Head of caudate nucleus (tissue), 42 donors: Measurements from ENCODE around the gene DSCAM.

Source experiments
- DNase-seq, 42 donors: peaks; one replicate each; pipeline versions ENCODE4 v3.0.0 to v3.0.0-alpha.2; 2020 to 2021; ENCODE audit warnings: mixed read lengths in 7 of 42
- intact Hi-C: fragments of 100-400 bp; cut with DNase I; formaldehyde crosslinking; loops from one replicate; pipeline ENCODE4 v1.15.0; 2022

The DSCAM gene

GRCh38 chr21:40021558-40022351, 825.2 kb downstream of the DSCAM start:
- intact Hi-C loops: no loop called here
- no peak for DNase-seq

GRCh38 chr21:40020651-40021050, 826.3 kb downstream of the DSCAM start:
- DNase-seq: peak in 1 of 42 donors; percentile 24
- intact Hi-C loops: no loop called here

GRCh38 chr21:40018871-40019475, 828.0 kb downstream of the DSCAM start:
- intact Hi-C loops: no loop called here
- peak in 1 of 42 donors; percentile 29 for DNase-seq

- intact Hi-C loops: no loop called here
- peak in 1 of 42 donors; percentile 34 for DNase-seq
These were observed 830.3 kb downstream of the DSCAM start for GRCh38 chr21:40016667-40017066.

- no peak for DNase-seq
- intact Hi-C loops: no loop called here
These were observed 830.7 kb downstream of the DSCAM start for GRCh38 chr21:40016234-40016633.

GRCh38 chr21:40015818-40016217, 831.1 kb downstream of the DSCAM start:
- peak in 1 of 42 donors; percentile 24 for DNase-seq
- intact Hi-C loops: no loop called here

GRCh38 chr21:40014394-40014793, 832.6 kb downstream of the DSCAM start:
- intact Hi-C loops: no loop called here
- DNase-seq: peak in 1 of 42 donors; percentile 23

GRCh38 chr21:40013001-40013735, 833.8 kb downstream of the DSCAM start:
- DNase-seq: peak in 16 of 42 donors; percentile 6 to 71 (median 30)
- intact Hi-C loops: no loop called here

- intact Hi-C loops: no loop called here
- DNase-seq: no peak
These were observed 835.6 kb downstream of the DSCAM start for GRCh38 chr21:40011371-40011770.

- no peak for DNase-seq
- intact Hi-C loops: no loop called here
These were observed 844.0 kb downstream of the DSCAM start for GRCh38 chr21:40002978-40003377.

GRCh38 chr21:39984286-39984991, 862.5 kb downstream of the DSCAM start:
- DNase-seq: peak in 1 of 42 donors; percentile 2
- intact Hi-C loops: no loop called here

- intact Hi-C loops: no loop called here
- DNase-seq: no peak
These were observed 866.6 kb downstream of the DSCAM start for GRCh38 chr21:39980241-39980820.

- DNase-seq: no peak
- intact Hi-C loops: no loop called here
These were observed 867.6 kb downstream of the DSCAM start for GRCh38 chr21:39979321-39979720.

- DNase-seq: peak in 28 of 42 donors; percentile 2 to 76 (median 36)
- intact Hi-C loops: no loop called here
These were observed 870.2 kb downstream of the DSCAM start for GRCh38 chr21:39976800-39977199.

GRCh38 chr21:39972976-39973770, 873.8 kb downstream of the DSCAM start:
- intact Hi-C loops: no loop called here
- DNase-seq: no peak

- intact Hi-C loops: no loop called here
- DNase-seq: no peak
These were observed 874.5 kb downstream of the DSCAM start for GRCh38 chr21:39972471-39972870.

- no peak for DNase-seq
- intact Hi-C loops: no loop called here
These were observed 875.0 kb downstream of the DSCAM start for GRCh38 chr21:39971956-39972355.

- intact Hi-C loops: no loop called here
- no peak for DNase-seq
These were observed 877.1 kb downstream of the DSCAM start for GRCh38 chr21:39969691-39970364.
